Esophagus squamous epithelium (tissue), 5 donors: ENCODE measurements around the gene CCDC88C. TPM values are rescaled to one million over a fixed set of nuclear protein-coding genes. Genes with fewer than 3 reads are reported as not detected.
"Not testable (repeated sequence)": the region's sequence is repeated elsewhere in the genome, so short reads cannot be mapped to it uniquely, and the experiment has no call there.

Experiments
- DNase-seq: peaks from one replicate; lab custom pipeline; 2025; lab: John Stamatoyannopoulos, UW
- H3K27ac ChIP-seq, 4 donors: fragments of 200-600 bp; sonication (generic); one replicate each; pipeline ENCODE4 v1.5.1; 2016 to 2019; ENCODE audit warnings: mild to moderate bottlenecking in 1 of 4
- H3K27me3 ChIP-seq, 4 donors: fragments of 200-600 bp; sonication (generic); 1 replicate in 3 of 4; 2 replicates in 1 of 4; pipeline versions ENCODE4 v1.5.1 to v1.6.0; 2017 to 2021; ENCODE audit warnings: antibody characterized with exemption in 1 of 4
- H3K36me3 ChIP-seq, 3 donors: fragments of 200-600 bp; sonication (generic); one replicate each; pipeline ENCODE4 v1.5.1; 2016 to 2019
- H3K4me1 ChIP-seq, 3 donors: fragments of 200-600 bp; sonication (generic); one replicate each; pipeline ENCODE4 v1.5.1; 2017 to 2019
- H3K4me3 ChIP-seq, 4 donors: fragments of 200-600 bp; sonication (generic); 1 replicate in 3 of 4; 2 replicates in 1 of 4; pipeline ENCODE4 v1.5.1; 2016 to 2019; ENCODE audit warnings: mild to moderate bottlenecking in 2 of 4, moderate library complexity in 1 of 4
- H3K9me3 ChIP-seq, 3 donors: fragments of 200-600 bp; sonication (generic); one replicate each; pipeline ENCODE4 v1.5.1; 2016 to 2019
- CTCF ChIP-seq, 6 experiments: fragments of 450-650 bp in 4 of 6; fragments of 200-600 bp in 2 of 6; sonication (generic) in 2 of 6; IDR thresholded peaks; one replicate each; pipeline ENCODE4 v1.5.1; 2016 to 2019; ENCODE audit warnings: antibody characterized with exemption in 6 of 6, mild to moderate bottlenecking in 4 of 6, moderate library complexity in 4 of 6
- POLR2A ChIP-seq, 4 donors: fragments of 450-650 bp; IDR thresholded peaks; one replicate each; pipeline ENCODE4 v1.6.1; 2017; ENCODE audit warnings: antibody characterized with exemption in 4 of 4, mild to moderate bottlenecking in 4 of 4, moderate library complexity in 3 of 4
- whole genome bisulfite sequencing, 2 donors: methylation state at CpG; one replicate each; pipeline ENCODE4 v1.1.5; 2018; 5-methylcytosine and 5-hydroxymethylcytosine counted together
- intact Hi-C: fragments of 100-400 bp; cut with DNase I; formaldehyde crosslinking; loops from one replicate; pipeline ENCODE4 v1.15.0; 2022
- total RNA-seq, 4 donors: library from RNA; depleted of rRNA; stranded (reverse); fragments of >200 nt; gene quantifications; one replicate each; pipeline ENCODE4 v1.1.0, GENCODE V29; 2016
- donor health status: DM: yes; HTN: yes; CAD: no.

CCDC88C gene
- total RNA-seq, 4 donors from 2014 or later, result 23.2 to 31.5 (median 29.9) TPM

GRCh38 chr14:91412939-91413338, 4.7 kb downstream of the CCDC88C start:
- 72 to 83% methylated on average over 5 of the region's 5 CpGs for WGBS, 2 donors
- H3K4me1 ChIP-seq, result peaks cover 15 to 67% (median 38%) of the 10 kb centered on the region in 3 donors
- intact Hi-C loops, result loop anchor here (10.0 kb wide), 1 partner anchor 48 kb away; no protein-coding TSS in a partner anchor
- H3K27ac ChIP-seq, result peak overlapping the region in 3 of 4 donors; percentile 61 to 91 (median 82)
- peaks cover 0 to 11% (median 0%) of the 10 kb centered on the region in 4 donors for H3K27me3 ChIP-seq
- peaks cover 0 to 13% (median 0%) of the 10 kb centered on the region in 3 donors for H3K36me3 ChIP-seq
- peak overlapping the region in 1 of 4 donors; percentile 90 for H3K4me3 ChIP-seq
- TF ChIP-seq CTCF (IDR thresholded peaks at IDR 0.05) (no peak), POLR2A (IDR thresholded peaks at IDR 0.05) (no peak)
- no peak for DNase-seq
- no peaks in the 10 kb centered on the region for H3K9me3 ChIP-seq

GRCh38 chr14:91410771-91411536, 6.7 kb downstream of the CCDC88C start:
- peak overlapping the region in 1 of 4 donors; percentile 32 for H3K4me3 ChIP-seq
- DNase-seq, result no peak
- H3K27me3 ChIP-seq, result no peaks in the 10 kb centered on the region
- peaks cover 15 to 57% (median 36%) of the 10 kb centered on the region in 3 donors for H3K4me1 ChIP-seq
- H3K36me3 ChIP-seq, result peaks cover 0 to 33% (median 0%) of the 10 kb centered on the region in 3 donors
- intact Hi-C loops, result loop anchor here (10.0 kb wide), 1 partner anchor 46 kb away; no protein-coding TSS in a partner anchor
- H3K27ac ChIP-seq, result peak overlapping the region in 3 of 4 donors; percentile 2 to 63 (median 34)
- TF ChIP-seq CTCF (IDR thresholded peaks at IDR 0.05), result no peak
- no peak for TF ChIP-seq POLR2A (IDR thresholded peaks at IDR 0.05)
- H3K9me3 ChIP-seq, result no peaks in the 10 kb centered on the region
- WGBS, 2 donors, result 55 to 58% methylated on average over 11 to 12 of the region's 12 CpGs

GRCh38 chr14:91409928-91410718, 7.5 kb downstream of the CCDC88C start:
- Histone ChIP-seq H3K27me3 (no peaks in the 10 kb centered on the region), H3K9me3 (no peaks in the 10 kb centered on the region), H3K36me3 (peaks cover 0 to 35% (median 0%) of the 10 kb centered on the region in 3 donors), H3K27ac (peak overlapping the region in 2 of 4 donors; percentile 34 to 63), H3K4me3 (no peak overlapping the region), H3K4me1 (peaks cover 15 to 52% (median 28%) of the 10 kb centered on the region in 3 donors)
- 40 to 60% methylated on average over 8 of the region's 8 CpGs for WGBS, 2 donors
- no peak for DNase-seq
- TF ChIP-seq CTCF (IDR thresholded peaks at IDR 0.05) (no peak), POLR2A (IDR thresholded peaks at IDR 0.05) (no peak)
- intact Hi-C loops, result loop anchor here (10.0 kb wide), 1 partner anchor 45 kb away; no protein-coding TSS in a partner anchor

GRCh38 chr14:91409240-91409639, 8.4 kb downstream of the CCDC88C start:
- intact Hi-C loops, H3K27me3 ChIP-seq, H3K4me3 ChIP-seq, DNase-seq, H3K9me3 ChIP-seq, H3K27ac ChIP-seq: not testable (repeated sequence)
- WGBS, 2 donors, result 90 to 92% methylated on average over 6 of the region's 6 CpGs
- Histone ChIP-seq H3K4me1 (peaks cover 8 to 44% (median 22%) of the 10 kb centered on the region in 3 donors), H3K36me3 (peaks cover 0 to 35% (median 0%) of the 10 kb centered on the region in 3 donors)

GRCh38 chr14:91406982-91407381, 10.6 kb downstream of the CCDC88C start:
- DNase-seq, result no peak
- Histone ChIP-seq H3K27me3 (no peaks in the 10 kb centered on the region), H3K4me3 (no peak overlapping the region), H3K27ac (peak overlapping the region in 1 of 4 donors; percentile 44), H3K4me1 (peaks cover 0 to 45% (median 22%) of the 10 kb centered on the region in 3 donors), H3K9me3 (no peaks in the 10 kb centered on the region), H3K36me3 (peaks cover 0 to 29% (median 0%) of the 10 kb centered on the region in 3 donors)
- WGBS, 2 donors, result 80 to 100% methylated on average over 1 to 2 of the region's 5 CpGs
- intact Hi-C loops, result no loop called here
- TF ChIP-seq CTCF (IDR thresholded peaks at IDR 0.05) (no peak), POLR2A (IDR thresholded peaks at IDR 0.05) (no peak)
